ENCODE data around the gene TRPM2.
A peak's percentile ranks its signal among the peaks of the same experiment; 100 is the strongest.

TRPM2 gene

DNA sequence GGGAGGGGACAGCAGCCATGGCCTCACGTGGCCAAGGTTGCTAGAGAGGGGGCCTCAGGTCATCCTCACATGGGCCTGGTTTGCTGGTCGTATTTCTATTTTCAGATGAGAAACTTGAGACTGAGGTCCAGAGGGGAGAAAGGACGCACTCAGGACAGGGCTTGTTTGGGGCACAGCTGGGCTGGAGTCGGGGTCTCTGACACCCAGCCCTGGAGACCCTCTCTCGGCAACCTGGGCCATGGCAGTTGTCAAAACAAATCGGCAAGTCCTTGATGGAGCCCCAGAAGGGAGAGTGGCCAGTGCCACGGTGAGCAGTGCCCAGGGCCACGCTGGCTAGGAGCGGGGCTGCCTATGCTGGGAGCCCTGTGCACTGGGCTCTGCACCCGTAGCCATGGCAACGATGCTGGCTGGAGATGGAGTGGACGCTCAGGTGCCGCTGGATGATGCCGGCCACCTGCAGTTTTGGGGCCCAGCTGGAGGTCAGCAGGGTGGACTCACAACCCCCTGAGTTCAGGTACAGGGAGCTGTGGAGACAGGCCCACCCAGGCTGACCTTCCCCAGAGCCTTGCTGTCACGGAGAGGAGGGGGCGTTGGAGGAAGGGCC, 113.0 kb downstream of the TRPM2 start:
- DNase-seq, result no peak

- DNase-seq, result no peak
Observed at GRCh38 chr21:44466996-44467858, 113.8 kb downstream of the TRPM2 start.

- no peak for DNase-seq
Observed at GRCh38 chr21:44467859-44468195, 114.4 kb downstream of the TRPM2 start.

DNA sequence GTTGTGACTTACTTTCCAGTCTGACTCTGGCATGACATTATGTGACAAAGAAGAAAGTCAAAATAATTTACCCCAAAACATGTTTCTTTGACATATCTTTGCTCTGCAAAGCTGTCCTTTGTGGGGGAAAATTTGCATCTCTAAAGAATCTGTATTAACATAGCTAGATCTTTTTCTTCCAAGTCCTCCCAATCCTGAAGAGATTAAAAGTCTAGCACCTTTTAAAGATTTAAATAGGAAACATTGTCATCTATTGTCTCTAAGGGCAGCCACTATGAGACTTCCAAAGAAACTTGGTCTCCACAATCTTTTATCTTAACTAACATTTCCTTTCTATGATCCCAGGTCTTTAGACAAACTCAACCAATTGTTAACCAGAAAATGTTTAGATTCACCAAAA, 117.9 kb downstream of the TRPM2 start:
- no peak for DNase-seq

- no peak for DNase-seq
Observed at GRCh38 chr21:44471996-44472395, 118.6 kb downstream of the TRPM2 start.

DNA sequence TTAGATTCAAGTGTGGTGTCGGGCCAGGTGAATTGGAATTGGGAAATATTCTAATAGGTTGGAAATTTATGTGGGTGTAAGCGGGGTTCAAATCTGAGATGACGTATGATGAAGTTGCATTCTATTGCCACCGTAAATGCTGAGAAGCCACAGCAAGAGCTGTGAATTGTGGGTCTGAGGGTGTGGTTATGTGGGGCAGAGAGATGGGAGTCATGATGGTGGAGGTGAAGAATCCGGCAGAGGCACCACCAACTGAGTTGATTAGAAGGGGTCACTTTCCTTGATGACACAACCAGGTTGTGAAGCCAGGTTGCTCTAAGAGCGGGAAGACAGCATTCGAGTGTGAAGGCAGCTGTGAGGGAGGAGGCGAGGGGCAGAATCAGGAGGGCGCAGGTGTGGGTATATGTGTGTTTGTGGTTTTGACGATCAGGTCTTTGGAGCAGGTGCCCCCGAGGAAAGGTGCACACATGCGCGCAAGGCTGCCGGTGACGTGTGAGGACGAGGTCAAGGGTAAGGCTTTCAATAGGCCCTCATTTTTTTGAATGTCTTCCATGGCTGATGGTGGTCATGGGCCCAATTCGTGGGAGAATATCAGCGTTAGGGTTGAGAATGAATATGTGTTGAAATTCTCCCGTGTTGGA, 120.6 kb downstream of the TRPM2 start:
- DNase-seq, result no peak

DNA sequence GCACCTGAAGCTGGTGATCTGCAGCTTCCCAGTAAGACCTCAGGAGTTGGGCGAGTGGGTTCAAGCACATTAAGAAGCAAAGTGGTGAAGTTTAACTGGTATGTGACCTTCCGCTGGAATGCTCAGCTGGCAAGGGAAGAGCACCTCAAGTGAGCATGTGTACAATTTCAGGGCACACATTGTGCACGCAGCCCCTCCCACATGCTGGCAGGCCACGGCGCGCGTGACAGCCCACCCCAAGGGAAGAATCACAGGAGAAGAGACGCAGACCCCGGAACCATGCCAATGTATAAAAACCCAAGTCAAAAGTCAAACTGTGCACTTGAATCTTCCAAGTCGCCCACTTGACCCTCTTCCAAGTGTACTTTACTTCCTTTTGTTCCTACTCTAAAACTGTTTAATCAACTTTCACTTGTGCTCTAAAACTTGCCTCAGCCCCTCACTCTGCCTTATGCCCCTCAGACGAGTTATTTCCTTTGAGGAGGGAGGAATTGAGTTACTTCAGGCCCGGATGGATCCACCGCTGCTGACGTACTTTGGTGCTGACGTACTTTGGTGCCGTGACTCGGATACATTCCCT, 121.9 kb downstream of the TRPM2 start:
- DNase-seq, result no peak

- no peak for DNase-seq
Observed at GRCh38 chr21:44477131-44477530, 123.7 kb downstream of the TRPM2 start.

- DNase-seq, result no peak
Observed at GRCh38 chr21:44477712-44478111, 124.3 kb downstream of the TRPM2 start.

DNA sequence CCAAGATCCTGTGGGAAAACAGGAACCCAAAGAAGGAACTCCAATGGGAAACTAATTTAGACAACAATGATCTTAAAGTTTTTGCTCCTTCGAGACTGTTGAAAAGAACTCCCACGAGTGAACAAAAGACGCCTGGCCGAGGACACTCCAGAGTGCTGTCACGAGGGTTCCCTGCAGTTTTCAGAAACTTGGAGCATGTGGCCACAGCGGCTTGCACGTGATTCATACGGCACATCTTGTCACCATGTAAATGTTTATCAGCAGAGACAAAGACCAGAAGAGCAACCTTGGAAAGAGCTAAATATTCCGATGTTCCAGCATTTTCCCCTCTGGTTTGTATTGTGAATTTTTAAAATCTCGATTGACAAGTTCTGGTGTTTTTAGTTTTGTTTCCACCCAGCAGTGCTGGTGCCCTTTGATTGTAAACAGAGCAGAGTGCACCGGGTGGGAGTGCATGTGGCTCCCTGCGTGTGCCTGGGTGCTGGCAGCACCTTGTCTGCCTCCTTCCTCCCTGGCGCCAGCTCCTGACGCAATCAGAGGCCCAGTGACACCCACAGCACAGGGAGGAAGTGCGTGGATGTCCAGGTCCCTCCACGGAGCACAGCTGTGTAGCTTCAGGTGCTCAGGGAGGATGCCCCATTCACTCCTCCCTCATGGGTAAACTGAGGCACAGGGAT, 124.8 kb downstream of the TRPM2 start:
- DNase-seq, result no peak

DNA sequence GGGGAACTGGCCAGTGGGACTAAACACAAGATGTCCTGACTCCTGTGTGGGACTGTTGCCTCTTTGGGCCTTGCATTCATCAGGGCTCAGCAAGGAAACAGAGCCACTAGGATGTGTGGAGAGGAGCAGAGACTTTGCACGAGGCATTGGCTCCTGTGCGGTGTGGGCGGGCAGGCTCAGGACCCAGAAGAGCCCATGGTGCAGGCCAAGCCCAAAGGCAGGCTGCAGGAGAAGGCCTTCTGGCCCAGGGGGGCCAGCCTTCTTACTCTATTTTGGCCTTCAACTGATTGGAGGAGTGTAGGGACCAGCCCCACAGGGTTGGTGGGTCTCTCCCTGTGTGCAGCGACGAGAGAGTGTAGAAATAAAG, 125.4 kb downstream of the TRPM2 start:
- DNase-seq, result no peak

DNA sequence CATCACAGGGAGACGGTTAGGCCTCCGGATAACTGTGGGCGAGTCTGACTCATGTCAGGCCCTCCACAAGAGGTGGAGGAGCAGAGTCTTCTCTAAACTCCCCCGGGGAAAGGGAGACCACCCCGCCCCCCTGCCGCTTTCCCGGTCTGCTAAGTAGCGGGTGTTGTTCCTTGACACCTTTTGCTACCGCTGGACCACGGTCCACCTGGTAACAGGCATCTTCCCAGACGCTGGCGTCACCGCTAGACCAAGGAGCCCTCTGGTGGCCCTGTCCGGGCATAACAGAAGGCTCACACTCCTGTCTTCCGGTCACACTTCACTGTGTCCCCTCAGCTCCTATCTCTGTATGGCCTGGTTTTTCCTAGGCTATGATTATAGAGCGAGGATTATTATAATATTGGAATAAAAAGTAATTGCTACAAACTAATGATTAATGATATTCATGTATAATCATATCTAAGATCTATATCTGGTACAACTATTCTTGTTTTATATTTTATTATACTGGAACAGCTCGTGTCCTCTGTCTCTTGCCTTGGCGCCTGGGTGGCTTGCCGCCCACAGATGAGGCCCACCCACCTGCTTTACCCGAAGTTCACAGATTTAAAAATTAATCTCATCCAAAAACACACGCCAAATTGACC, 126.3 kb downstream of the TRPM2 start:
- peak; percentile 54 for DNase-seq

GRCh38 chr21:44480200-44481053, 127.0 kb downstream of the TRPM2 start:
- no peak for DNase-seq

GRCh38 chr21:44482581-44483287, 129.3 kb downstream of the TRPM2 start:
- DNase-seq, result no peak

GRCh38 chr21:44483288-44484237, 130.1 kb downstream of the TRPM2 start:
- no peak for DNase-seq

DNA sequence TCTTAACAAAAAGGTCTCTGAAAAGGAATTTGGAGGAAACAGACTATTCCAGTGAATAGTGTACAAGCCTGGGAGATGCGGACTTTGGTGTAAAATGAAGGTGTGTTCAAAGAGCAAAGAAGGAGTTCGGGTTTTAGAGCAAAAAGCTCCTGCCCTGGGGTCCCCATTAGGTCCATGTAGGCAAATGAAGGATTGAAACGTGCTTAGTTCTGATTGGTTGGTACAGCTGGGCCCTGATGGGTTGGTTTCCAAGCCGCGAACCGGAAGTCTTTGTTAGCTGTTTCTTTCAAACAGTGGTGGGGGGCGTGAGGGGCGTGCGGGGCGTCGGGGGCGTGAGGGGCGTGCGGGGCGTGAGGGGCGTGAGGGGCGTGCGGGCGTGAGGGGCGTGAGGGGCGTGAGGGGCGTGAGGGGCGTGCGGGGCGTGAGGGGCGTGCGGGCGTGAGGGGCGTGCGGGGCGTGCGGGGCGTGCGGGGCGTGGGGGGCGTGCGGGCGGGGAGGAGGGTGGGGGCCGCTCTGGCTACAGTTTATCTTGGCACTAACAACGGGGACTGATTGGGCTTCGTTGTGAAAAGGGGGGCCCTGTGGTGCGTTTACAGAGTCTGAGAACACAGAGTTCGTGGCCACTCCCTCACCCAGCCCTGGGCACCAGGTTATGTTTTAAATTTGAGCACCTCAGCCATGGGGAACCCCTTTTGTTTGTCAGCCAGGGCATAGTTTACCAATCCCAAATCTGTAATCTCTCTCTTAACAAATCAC, 131.3 kb downstream of the TRPM2 start:
- DNase-seq, result no peak

DNA sequence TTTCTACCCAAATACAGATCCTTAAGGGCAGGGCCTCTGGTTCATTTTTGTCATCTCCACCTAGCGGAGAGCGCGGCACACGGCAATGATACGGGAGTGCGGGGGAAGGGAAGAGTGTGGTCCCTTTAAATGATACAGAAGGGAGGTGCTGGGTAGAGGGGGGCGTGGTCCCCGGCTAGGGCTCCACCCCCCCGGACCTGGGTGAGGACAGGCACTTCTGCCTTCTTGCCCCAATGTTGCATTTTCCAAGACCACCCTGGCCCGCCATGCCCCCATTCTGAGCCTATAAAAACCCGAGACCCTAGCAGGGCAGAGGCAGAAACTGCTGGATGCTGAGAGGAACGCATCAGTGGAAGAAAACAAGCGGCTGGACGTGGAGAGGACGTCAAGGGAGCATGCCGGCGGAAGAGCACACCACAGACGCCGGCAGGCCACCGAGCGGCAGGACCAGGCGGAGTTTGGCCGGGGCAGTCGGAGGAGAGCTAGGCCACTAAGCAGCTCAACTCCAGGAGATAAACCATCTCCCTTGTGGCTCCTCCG, 131.9 kb downstream of the TRPM2 start:
- peak; percentile 62 for DNase-seq

DNA sequence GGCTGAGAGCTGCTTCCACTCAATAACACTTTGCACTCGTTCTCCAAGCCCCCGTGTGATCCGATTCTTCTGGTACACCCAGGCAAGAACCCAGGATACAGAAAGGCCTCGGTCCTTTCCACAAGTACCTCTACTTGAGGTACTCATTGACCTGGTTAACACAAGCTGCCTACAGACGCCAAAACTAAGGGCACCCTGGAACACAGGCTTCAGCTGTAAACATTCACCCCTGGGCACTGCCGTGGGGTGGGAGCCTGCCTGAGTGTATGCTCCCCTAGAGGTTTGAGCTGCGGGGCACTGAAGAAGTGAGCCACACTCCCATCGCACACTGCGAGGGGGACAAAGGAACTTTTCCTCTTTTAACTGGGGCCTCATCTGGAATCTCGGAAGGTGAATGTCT, 132.4 kb downstream of the TRPM2 start:
- no peak for DNase-seq

- DNase-seq, result no peak
Observed at GRCh38 chr21:44486302-44486701, 132.9 kb downstream of the TRPM2 start.

Data from CD4-positive, alpha-beta T cell treated with Interferon gamma for 1 hour (primary cell).